ENCODE measurements around the gene HOXD13. TPM values are rescaled to one million over a fixed set of nuclear protein-coding genes. Genes with fewer than 3 reads are reported as not detected.

Gene HOXD13
- total RNA-seq, 1 donor from 2014 or later = not detected

DNA sequence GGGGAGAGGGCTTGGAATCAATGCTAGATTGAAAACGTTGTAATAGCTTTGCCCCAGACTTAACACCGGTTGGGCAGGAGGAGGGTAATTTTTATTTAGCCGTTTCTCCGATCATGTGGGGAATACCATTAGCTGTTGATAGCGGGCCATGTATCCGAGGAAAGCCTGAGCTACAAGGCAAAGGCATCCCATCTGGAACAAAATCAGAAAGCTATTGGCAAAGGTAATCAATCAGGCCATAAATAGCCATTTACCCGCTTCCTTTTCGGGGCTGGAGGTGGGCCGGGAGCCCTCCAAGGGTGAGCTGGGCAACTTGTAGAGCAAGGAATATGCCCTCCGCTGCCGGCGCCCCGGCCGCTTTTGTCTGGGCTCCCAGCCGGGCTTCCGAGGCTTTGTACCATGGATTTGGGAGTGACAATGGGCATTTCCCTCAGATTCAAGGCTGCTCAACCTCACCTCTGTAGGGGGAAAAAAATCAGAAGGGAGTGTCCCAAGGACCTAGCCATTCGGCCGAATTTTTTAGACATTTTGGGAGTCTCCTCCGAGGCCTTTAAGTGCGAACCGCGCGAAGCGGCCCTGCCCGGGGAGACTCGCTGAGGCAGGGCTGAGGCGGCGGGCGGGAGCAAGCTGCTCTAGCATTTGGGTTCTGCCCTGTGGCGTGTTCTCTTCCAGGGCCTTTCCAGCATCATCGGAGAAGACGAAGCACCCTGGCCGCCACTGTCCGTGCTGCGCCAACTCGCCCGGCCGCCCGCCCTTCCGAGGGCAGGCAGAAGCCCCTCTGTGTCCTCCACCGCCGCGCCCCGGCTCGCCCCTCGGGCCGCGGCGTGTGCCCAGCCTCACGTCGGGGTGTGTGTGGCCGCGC, 28.9 kb downstream of the HOXD13 start:
- no peak for DNase-seq

DNA sequence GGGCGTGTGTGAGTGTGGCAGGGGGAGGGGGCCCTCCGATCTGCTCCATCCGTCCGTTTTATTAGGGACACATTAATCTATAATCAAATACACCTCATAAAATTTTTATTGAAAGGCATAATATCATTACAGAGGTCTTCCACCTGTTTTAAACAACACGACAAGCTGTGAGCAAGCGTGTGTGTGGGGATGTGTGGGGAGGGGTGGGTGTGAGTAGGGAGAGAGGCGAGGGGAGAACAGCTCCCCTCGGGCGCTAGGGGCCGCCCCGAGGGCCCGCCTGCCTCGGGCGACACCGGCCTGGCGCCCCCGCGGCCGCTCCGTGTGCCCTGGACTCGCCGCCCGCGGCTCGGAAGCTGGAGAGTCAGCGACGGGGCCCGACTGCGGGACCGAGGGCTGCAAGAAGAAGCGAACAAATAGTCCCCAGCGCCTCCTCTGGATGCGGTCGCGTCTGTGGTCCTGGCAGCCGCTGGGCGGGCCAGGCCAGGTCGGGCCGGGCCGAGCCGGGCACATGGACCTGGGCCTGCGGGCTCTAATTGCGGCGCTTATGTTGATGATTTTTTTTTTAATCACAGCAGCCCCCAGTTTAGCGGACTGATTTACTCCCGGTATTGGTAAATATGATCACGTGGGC, 29.6 kb downstream of the HOXD13 start:
- no peak for DNase-seq

DNA sequence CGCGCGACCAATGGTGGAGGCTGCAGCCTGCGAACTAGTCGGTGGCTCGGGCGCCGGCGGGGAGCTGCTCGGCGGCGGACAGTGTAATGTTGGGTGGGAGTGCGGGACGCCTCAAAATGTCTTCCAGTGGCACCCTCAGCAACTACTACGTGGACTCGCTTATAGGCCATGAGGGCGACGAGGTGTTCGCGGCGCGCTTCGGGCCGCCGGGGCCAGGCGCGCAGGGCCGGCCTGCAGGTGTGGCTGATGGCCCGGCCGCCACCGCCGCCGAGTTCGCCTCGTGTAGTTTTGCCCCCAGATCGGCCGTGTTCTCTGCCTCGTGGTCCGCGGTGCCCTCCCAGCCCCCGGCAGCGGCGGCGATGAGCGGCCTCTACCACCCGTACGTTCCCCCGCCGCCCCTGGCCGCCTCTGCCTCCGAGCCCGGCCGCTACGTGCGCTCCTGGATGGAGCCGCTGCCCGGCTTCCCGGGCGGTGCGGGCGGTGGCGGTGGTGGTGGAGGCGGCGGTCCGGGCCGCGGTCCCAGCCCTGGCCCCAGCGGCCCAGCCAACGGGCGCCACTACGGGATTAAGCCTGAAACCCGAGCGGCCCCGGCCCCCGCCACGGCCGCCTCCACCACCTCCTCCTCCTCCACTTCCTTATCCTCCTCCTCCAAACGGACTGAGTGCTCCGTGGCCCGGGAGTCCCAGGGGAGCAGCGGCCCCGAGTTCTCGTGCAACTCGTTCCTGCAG, 30.3 kb downstream of the HOXD13 start, which contains the start of gene HOXD9:
Gene HOXD9, plus strand, starts transcription at position 37 of the 728 bp plus-strand sequence. Its CDS starts 50 bp downstream, at position 87.
- no peak for DNase-seq

DNA sequence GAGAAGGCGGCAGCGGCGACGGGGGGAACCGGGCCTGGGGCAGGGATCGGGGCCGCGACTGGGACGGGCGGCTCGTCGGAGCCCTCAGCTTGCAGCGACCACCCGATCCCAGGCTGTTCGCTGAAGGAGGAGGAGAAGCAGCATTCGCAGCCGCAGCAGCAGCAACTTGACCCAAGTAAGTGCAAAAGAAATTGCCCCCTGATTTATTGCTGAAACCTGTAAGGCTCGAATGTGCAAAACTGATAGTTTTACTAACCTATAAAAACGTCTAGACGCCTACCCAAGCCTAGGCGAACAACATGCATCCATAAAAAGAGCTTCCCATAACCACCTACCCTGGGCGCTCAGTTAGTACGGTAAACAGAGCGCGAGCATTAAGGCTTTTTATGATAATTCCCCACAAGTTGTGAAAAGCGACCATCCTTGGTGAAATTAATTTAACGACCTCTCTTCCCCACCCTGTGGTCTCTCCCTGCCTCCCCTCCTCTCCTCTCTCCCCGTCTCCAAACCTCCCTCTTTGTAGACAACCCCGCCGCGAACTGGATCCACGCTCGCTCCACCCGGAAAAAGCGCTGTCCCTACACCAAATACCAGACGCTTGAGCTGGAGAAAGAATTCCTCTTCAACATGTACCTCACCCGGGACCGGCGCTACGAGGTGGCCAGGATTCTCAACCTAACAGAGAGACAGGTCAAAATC, 31.0 kb downstream of the HOXD13 start:
- DNase-seq = no peak

DNA sequence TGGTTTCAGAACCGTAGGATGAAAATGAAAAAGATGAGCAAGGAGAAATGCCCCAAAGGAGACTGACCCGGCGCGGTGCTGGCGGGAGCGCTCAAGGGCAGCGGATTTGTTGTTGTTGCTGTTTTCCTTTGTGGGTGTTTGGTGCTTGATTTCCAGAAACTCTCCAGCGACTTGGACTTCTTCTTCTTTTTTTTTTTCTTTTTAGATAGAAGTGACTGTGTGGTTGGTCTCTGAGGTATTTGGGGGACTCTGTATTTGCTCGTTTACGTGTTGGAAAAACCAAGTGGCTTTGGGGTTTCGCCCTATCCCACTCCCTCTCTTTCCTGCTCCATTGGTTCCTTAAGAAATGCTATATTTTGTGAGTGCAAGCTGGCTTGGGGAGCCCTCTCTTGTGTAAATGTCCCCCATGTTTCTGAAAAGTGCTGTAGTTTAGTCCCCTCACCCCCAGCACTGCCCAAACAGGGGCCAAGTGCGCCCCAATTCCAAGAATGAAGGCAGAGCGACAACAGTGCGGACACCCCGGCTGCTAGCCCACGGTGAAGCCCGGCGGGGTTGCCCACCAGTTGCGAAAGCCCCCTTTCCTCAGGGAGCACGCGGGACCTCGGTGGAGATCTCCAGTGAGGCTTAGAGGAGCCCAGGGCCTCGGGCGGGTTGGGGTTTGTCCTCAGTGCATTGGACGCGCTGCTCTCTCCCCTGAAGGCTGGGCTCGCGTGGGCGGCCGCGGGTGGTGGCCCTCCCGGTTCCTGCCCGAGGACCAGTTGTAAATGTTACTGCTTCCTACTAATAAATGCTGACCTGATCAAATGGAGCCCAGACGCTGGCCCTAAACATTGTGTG, 31.8 kb downstream of the HOXD13 start:
- DNase-seq = no peak

DNA sequence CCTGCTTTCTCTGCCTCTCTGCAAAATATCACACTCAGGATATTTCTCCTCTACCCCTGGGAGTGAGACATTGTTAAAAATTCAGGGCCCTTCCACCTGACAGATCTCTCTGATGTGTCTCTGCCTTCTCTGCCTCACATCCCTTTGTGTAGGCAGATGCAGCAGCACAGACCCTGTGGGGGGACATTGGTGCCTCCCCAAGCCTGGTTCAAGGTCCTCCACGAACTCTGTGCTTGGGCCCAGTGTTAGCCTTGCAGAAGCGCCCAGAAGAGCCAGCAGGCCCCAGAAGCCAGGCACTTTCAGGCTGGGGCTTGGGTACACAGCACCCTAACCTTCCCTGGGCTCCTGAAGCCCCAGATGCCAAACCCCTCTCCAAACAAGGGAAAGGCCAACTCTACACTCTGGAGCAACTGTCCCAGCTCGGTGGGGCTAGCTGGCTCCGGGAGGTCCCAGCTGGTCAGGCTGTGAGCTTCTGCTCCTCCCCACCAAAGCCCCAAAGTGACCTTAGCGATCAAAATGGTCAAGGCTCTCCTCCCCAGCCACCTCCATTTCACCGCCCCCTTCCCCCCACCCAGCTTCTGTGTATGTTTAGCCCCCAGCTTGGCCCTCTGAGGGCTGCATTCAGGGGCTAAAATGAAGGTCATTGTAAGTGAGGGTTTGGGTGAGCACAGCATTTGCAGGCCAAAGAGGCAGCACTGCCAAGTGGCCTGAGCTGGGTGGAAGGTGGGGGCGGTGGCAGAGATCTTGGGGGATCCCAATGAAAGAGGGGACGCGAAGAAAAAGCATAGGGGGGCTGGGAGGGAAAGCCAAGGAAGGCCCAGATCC, 32.6 kb downstream of the HOXD13 start:
- DNase-seq = no peak

DNA sequence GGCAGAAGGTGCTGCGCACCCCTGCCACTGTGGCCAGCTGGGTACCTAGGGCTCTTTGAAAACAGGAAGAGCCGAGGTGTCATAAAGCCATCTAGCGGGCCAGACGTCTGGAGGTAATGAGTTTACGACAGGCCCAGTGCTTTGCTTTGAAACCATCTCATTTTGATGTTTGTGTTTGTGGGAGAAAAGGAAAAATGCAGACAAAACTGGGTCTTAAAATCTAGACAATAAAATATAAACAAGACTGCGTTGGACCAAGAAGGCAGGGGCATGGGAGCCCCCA, 33.2 kb downstream of the HOXD13 start:
- DNase-seq = no peak

DNA sequence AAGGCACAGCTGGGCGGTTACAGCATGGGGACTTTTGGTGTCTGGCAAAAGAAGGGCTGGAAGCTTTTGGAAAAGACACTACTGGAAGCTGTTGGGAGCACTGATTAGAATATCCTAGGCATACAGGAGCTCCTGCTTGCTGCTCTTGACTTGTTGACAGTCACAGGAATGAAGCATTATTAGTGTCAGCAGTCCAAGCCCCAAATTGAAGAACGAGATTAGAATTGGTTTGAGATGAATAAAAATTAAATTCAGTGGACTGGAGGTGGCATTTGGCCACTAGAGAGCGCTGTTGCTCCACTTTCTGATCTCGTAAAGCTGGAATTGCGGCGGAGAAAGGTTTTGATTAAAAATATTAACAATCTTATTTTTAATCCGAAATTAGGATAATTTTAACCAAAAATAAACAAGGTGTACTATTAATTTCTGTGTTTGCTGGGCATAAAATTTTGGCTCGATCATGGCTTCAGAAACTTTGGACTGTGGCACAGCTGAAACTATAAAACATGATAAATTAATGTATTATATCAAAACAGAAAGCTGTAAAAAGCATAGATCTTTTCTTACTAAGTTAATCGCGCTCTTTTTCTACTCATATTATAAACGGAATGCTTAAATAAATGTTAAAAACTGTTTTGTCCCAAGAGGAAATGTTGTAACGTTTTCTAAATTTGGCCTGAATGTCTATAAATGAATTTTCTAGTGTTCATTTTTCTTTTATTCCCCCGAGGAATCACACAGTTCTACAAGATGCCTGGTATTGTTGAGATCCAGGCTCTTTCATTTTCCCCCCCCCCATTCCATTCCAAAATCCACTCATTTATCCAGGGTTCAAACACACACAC, 34.6 kb downstream of the HOXD13 start:
- DNase-seq = peak; percentile 9

DNA sequence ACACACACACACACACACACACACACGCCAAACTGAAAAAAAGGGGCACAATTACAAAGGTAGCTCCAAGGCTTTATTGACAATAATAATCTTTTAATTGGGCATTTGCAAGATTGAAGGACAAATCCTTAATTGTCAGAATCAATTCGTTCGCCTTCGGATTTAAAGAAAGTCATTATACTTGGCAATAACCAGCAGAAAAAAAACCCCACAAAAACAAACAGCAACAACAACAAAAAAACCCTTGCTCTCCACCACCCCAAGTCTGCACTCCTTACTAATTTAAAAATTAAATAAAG, 35.2 kb downstream of the HOXD13 start:
- DNase-seq = no peak

DNA sequence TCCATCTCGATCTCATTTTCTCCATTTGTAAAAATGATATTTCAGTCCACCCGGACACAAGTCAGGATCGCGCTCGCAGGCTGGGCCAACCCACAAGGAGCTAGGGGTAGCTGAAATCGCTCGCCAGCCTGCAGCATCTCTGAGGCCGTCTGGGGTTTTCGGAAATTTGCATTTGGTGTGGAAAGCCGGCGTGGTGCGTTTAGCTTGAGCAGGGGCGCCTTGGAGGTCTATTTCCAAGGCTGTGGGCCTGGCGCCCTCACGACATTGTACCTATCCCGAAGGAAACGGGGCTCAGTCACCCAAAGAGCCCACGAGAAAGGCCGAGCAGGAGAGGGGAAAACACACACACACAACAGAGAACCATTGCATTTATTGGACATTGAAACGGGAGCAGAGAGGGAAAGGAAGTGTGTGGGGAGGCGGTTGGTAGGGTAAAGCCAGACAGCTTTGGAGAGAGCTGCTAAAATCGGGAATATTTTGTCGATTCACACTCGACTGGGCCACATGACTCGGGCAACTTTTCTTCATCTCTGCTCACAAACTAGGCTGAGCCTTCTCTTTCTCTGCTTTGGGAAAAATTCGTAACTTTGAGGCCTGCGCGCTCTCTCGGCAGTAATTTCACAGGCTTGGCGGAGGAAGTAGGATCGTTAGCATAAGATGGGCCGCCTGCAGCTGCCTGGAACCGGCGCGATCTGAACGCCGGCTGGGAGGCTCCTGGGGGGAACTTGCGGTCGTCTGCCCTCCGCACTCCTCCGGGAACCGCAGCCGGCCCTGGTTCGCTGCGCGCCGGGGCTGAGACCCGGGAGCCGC, 35.9 kb downstream of the HOXD13 start:
- no peak for DNase-seq

DNA sequence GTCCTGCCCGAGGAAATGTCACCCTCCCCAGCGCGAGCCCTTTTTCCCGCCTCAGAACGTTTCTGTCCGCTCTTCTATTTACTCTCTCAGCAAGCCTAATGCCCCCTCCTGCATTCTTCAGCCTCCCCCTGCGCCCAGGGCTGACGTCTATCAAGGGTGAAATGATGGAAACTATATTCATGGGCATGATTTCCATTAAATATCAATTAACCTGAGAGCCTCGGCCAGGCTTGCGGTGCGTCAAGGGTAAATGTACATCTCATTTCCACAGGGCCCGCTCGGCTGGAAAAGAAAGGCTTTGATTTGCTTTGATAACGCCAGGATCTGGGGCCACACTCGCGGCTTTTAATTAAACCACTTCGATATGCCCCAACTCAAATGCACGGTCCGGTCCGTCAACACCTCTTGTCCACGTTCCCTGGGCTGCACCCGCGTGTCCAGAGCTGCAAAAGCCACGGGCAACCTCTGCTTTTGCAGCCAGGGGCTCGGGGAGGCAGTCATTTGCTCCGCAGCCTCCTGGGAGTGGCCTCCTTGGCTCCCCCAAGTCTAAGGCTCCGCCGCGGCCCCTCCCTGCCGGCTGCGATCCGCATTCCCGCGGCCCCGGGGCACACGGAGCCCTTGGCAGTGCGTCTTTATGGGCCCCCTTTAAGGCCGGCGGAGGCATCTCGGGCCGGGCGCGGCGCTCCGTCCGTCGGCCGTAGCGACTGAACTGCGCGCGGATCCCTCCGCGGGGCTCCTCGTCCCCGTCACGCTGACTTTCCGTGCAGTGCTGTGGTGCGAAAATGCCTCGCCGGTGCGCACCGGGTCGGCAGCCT, 36.7 kb downstream of the HOXD13 start, which contains the start of gene HOXD8:
Gene HOXD8, plus strand, starts transcription at position 724 of the 815 bp plus-strand sequence. CDS start 662 bp downstream, outside the sequence.
- no peak for DNase-seq

DNA sequence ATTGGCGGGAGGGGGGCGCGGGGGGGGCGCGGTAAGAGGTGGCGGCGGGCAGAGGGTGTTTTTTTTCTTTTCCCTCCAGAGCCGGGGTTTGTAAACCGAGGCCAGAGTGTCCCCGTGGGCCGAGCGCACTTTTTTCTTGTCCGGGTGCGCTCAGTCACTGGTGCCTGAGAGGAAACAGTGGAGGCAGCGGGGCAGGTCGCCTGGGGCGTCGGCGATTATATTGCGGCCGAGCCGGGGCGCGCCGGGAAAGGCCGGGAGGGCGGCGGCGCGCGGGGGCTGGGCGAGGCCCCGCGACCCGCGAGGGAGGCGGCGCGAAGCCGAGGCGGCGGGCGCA, 37.3 kb downstream of the HOXD13 start:
- DNase-seq = no peak

DNA sequence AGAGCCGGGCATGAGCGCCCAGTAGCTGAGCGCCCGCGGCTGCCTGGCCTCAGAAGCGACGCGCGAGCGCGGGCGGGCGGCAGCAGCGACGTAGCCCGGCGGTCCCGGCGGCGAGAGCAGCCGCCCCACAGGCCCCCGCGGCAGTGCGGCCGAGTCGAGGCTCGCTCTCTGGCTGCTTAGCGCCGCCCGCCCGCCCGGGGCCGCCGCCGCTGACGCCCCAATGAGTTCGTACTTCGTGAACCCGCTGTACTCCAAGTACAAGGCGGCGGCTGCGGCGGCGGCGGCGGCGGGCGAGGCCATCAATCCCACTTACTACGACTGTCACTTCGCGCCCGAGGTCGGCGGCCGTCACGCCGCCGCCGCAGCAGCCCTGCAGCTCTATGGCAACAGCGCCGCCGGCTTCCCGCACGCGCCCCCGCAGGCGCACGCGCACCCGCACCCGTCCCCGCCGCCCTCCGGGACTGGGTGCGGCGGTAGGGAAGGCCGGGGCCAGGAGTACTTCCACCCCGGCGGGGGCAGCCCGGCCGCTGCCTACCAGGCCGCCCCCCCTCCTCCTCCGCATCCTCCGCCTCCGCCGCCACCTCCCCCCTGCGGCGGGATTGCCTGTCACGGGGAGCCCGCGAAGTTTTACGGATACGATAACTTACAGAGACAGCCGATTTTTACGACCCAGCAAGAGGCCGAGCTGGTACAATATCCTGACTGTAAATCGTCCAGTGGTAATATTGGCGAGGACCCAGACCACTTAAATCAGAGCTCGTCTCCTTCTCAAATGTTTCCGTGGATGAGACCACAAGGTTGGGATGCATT, 37.8 kb downstream of the HOXD13 start:
- no peak for DNase-seq

DNA sequence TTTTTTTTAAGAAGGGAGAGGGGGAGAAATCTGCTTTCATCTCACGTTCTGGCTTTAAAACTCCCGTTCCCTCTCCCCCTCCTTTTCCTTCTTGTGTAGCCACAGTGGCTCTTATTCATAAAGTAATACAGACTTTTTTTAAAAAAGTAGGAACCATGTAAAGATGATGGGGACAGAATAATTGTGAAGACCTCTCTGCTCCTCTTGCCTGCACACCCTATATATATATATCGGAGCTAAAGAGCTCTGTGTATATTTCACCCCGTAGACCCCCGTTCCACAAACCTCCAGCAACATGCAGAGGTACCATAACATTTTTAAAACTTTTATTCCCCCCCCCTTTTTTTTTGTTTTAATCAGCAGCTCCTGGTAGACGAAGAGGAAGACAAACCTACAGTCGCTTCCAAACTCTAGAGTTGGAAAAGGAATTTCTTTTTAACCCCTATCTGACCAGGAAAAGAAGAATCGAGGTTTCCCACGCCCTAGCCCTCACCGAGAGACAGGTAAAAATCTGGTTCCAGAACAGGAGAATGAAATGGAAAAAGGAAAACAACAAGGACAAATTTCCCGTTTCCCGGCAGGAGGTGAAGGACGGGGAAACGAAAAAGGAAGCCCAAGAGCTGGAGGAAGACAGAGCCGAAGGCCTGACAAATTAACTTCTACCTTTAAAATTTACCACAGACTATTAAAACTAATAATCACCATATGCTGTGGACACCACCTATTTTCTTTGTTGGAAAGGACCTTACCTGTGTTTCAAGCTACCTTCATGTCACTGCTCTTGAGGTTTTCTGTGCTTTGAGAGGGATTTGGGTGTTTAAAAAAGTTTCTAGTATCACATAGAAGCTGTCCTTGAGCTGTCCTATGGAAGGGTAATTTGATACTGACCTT, 38.7 kb downstream of the HOXD13 start:
- no peak for DNase-seq

DNA sequence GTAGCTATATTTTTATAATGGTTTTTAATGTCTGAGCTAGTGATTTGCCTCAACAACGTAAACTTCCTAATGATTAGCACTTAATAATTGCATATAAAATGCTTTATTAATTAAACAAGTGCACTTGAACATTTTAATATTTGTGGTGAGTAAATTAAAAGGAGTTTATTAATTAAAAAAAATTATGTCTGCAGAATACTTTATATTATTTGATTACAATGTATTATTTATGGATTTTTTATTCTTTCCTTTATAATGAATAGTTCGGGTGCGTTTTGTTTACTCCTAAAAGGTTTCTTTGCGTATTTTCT, 39.3 kb downstream of the HOXD13 start:
- no peak for DNase-seq
